ENCODE measurements around the gene MNS1. TPM values are rescaled to one million over a fixed set of nuclear protein-coding genes. Genes with fewer than 3 reads are reported as not detected.
"Not testable (repeated sequence)": the region's sequence is repeated elsewhere in the genome, so short reads cannot be mapped to it uniquely, and the experiment has no call there.

MNS1 gene
- polyA plus RNA-seq, 4 donors, result 0.45 to 4.0 (median 2.7) TPM

- not testable (repeated sequence) for FAIRE-seq; H3K27ac ChIP-seq (ENCODE audit: low read depth in 1 of 3, low read length in 2 of 3); H3K4me1 ChIP-seq (ENCODE audit: control insufficient read depth in 3 of 3, insufficient read depth in 2 of 3, low read depth in 1 of 3, low read length in 2 of 3); H3K4me3 ChIP-seq (ENCODE audit: low read depth in 1 of 3, low read length in 3 of 3); DNase-seq; H3K36me3 ChIP-seq (ENCODE audit: control insufficient read depth in 3 of 3, insufficient read depth in 2 of 3, low read depth in 1 of 3, low read length in 3 of 3); H3K27me3 ChIP-seq (ENCODE audit: control insufficient read depth in 3 of 3, insufficient read depth in 3 of 3, low read length in 3 of 3)
- peaks cover 0 to 10% of the 10 kb centered on the region in 2 donors for H3K9me3 ChIP-seq (ENCODE audit: control insufficient read depth in 2 of 2, insufficient read depth in 1 of 2, low read depth in 1 of 2, low read length in 1 of 2)
- 94 to 98% (median 94%) methylated on average over 3 of the region's 3 CpGs for WGBS, 3 donors
These were observed 67.6 kb downstream of the MNS1 start for GRCh38 chr15:56397325-56397724.

DNA sequence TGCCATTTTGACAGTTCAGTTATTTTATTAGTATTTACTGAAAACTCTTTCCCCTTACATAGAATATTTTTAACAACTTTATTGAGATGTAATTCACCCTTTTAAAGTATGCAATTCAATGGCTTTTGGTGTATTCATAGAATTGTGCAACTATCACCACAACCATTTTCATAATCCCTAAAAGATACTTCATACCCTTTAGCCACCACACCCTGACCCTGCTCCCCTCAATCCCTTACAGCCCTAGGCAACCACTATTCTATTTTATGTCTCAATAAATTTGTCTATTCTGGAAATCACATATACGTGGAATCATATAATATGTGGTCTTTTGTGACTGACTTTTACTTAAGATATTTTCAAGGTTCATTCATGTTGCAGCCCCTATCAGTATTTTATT, 70.0 kb downstream of the MNS1 start:
- Histone ChIP-seq H3K4me3 (ENCODE audit: low read depth in 1 of 3, low read length in 3 of 3) (no peak overlapping the region), H3K27me3 (ENCODE audit: control insufficient read depth in 3 of 3, insufficient read depth in 3 of 3, low read length in 3 of 3) (no peaks in the 10 kb centered on the region), H3K27ac (ENCODE audit: low read depth in 1 of 3, low read length in 2 of 3) (no peak overlapping the region), H3K9me3 (ENCODE audit: control insufficient read depth in 2 of 2, insufficient read depth in 1 of 2, low read depth in 1 of 2, low read length in 1 of 2) (peaks cover 0 to 10% of the 10 kb centered on the region in 2 donors), H3K4me1 (ENCODE audit: control insufficient read depth in 3 of 3, insufficient read depth in 2 of 3, low read depth in 1 of 3, low read length in 2 of 3) (peaks cover 0 to 6% (median 0%) of the 10 kb centered on the region in 3 donors), H3K36me3 (ENCODE audit: control insufficient read depth in 3 of 3, insufficient read depth in 2 of 3, low read depth in 1 of 3, low read length in 3 of 3) (peaks cover 0 to 2% (median 0%) of the 10 kb centered on the region in 3 donors)
- DNase-seq (no peak), FAIRE-seq (no peak)
- WGBS, 3 donors, result 89 to 95% (median 91%) methylated on average over 1 of the region's 1 CpG

DNA sequence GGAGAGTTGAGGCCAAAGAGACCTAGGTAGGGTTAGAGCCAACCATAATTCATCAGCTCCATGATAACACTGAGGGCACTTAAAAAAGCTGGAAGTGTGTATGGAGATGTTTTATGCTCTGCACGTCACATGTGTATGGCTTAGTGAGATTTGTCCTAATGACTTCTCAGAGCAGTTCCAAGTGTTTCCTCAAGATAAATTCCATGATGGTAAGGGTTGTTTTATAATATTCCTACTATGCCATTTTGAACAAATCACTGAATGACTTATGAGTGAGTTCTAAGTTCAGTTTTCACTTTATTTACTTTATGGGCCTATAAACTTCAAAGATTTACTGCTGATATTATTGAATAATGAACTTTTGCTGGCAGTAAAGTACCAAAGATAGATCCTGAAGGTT, 71.7 kb downstream of the MNS1 start:
- no peak overlapping the region for H3K27ac ChIP-seq (ENCODE audit: low read depth in 1 of 3, low read length in 2 of 3)
- H3K4me1 ChIP-seq (ENCODE audit: control insufficient read depth in 3 of 3, insufficient read depth in 2 of 3, low read depth in 1 of 3, low read length in 2 of 3), result peaks cover 0 to 6% (median 0%) of the 10 kb centered on the region in 3 donors
- WGBS, 3 donors, result 10 to 69% (median 45%) methylated on average over 1 of the region's 1 CpG

DNA sequence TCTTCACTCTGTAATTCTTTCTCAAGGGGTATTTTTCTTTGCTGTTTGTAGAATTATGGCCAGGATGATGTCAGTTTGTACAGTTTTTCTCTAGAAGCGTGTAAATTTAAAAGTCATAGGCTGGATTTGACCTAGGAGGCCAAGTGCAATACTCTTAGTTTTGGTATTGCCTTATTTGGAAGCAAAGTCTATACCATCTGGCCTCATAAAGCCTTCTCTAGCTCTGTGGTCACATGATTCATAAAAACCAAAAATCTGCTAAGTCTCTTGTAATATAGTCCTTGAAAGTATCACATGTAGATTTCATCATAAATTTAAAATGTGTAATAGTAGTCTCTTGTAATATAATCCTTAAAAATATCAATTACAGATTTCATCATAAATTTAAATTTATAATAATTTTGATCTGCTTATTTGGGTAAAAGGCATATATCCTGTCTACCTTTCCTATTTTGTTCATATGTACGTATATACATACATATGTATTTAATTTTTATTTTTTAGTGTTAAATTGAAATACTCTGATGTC, 74.1 kb downstream of the MNS1 start:
- H3K27me3 ChIP-seq (ENCODE audit: control insufficient read depth in 3 of 3, insufficient read depth in 3 of 3, low read length in 3 of 3), result no peaks in the 10 kb centered on the region
- H3K4me3 ChIP-seq (ENCODE audit: low read depth in 1 of 3, low read length in 3 of 3), result no peak overlapping the region
- DNase-seq, result no peak
- peaks cover 0 to 6% (median 0%) of the 10 kb centered on the region in 3 donors for H3K4me1 ChIP-seq (ENCODE audit: control insufficient read depth in 3 of 3, insufficient read depth in 2 of 3, low read depth in 1 of 3, low read length in 2 of 3)
- no peaks in the 10 kb centered on the region for H3K9me3 ChIP-seq (ENCODE audit: control insufficient read depth in 2 of 2, insufficient read depth in 1 of 2, low read depth in 1 of 2, low read length in 1 of 2)
- H3K27ac ChIP-seq (ENCODE audit: low read depth in 1 of 3, low read length in 2 of 3), result no peak overlapping the region
- 94 to 98% (median 94%) methylated on average over 2 of the region's 2 CpGs for WGBS, 3 donors
- no peaks in the 10 kb centered on the region for H3K36me3 ChIP-seq (ENCODE audit: control insufficient read depth in 3 of 3, insufficient read depth in 2 of 3, low read depth in 1 of 3, low read length in 3 of 3)
- no peak for FAIRE-seq

More for the DNA sequence above, 71.7 kb downstream of the MNS1 start:
- peaks cover 0 to 2% (median 0%) of the 10 kb centered on the region in 3 donors for H3K36me3 ChIP-seq (ENCODE audit: control insufficient read depth in 3 of 3, insufficient read depth in 2 of 3, low read depth in 1 of 3, low read length in 3 of 3)
- H3K9me3 ChIP-seq (ENCODE audit: control insufficient read depth in 2 of 2, insufficient read depth in 1 of 2, low read depth in 1 of 2, low read length in 1 of 2), result peaks cover 0 to 10% of the 10 kb centered on the region in 2 donors
- peak; percentile 50 to 68 for DNase-seq
- no peak for FAIRE-seq
- H3K27me3 ChIP-seq (ENCODE audit: control insufficient read depth in 3 of 3, insufficient read depth in 3 of 3, low read length in 3 of 3), result no peaks in the 10 kb centered on the region
- no peak overlapping the region for H3K4me3 ChIP-seq (ENCODE audit: low read depth in 1 of 3, low read length in 3 of 3)

- Histone ChIP-seq H3K4me3 (ENCODE audit: low read depth in 1 of 3, low read length in 3 of 3) (no peak overlapping the region), H3K9me3 (ENCODE audit: control insufficient read depth in 2 of 2, insufficient read depth in 1 of 2, low read depth in 1 of 2, low read length in 1 of 2) (no peaks in the 10 kb centered on the region), H3K27ac (ENCODE audit: low read depth in 1 of 3, low read length in 2 of 3) (no peak overlapping the region), H3K4me1 (ENCODE audit: control insufficient read depth in 3 of 3, insufficient read depth in 2 of 3, low read depth in 1 of 3, low read length in 2 of 3) (no peaks in the 10 kb centered on the region), H3K27me3 (ENCODE audit: control insufficient read depth in 3 of 3, insufficient read depth in 3 of 3, low read length in 3 of 3) (no peaks in the 10 kb centered on the region), H3K36me3 (ENCODE audit: control insufficient read depth in 3 of 3, insufficient read depth in 2 of 3, low read depth in 1 of 3, low read length in 3 of 3) (peaks cover 0 to 10% (median 0%) of the 10 kb centered on the region in 3 donors)
- DNase-seq (no peak), FAIRE-seq (no peak)
- WGBS, 3 donors, result 82 to 93% (median 88%) methylated on average over 3 of the region's 3 CpGs
These were observed 79.0 kb downstream of the MNS1 start for GRCh38 chr15:56385908-56386307.

DNA sequence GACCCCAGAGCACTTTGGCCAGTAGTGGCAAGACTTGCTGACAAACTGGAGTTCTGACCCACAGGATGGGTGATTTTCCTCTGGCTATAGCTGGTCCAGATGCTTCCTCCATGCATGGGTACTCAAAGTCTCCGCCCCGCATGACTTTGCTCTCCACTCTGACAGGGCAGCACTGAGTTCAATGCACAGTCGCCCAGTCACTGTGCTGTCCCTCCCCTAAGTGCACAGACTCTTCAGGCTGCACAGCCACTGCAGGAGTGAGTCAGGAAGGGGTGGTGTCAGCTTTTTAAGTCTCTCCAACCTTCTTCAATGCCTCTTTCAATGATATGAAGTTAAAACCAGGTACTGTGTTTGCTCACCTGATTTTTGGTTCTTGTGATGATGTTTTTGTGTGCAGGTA, 81.9 kb downstream of the MNS1 start:
- no peak for FAIRE-seq
- Histone ChIP-seq H3K27me3 (ENCODE audit: control insufficient read depth in 3 of 3, insufficient read depth in 3 of 3, low read length in 3 of 3) (no peaks in the 10 kb centered on the region), H3K36me3 (ENCODE audit: control insufficient read depth in 3 of 3, insufficient read depth in 2 of 3, low read depth in 1 of 3, low read length in 3 of 3) (peaks cover 0 to 10% (median 0%) of the 10 kb centered on the region in 3 donors), H3K27ac (ENCODE audit: low read depth in 1 of 3, low read length in 2 of 3) (no peak overlapping the region), H3K4me3 (ENCODE audit: low read depth in 1 of 3, low read length in 3 of 3) (no peak overlapping the region), H3K4me1 (ENCODE audit: control insufficient read depth in 3 of 3, insufficient read depth in 2 of 3, low read depth in 1 of 3, low read length in 2 of 3) (no peaks in the 10 kb centered on the region), H3K9me3 (ENCODE audit: control insufficient read depth in 2 of 2, insufficient read depth in 1 of 2, low read depth in 1 of 2, low read length in 1 of 2) (peaks cover 0 to 3% of the 10 kb centered on the region in 2 donors)
- 85 to 95% (median 95%) methylated on average over 3 of the region's 3 CpGs for WGBS, 3 donors
- DNase-seq, result no peak

Other genes with a start within 250 kb of the MNS1 start
- 10 to 100 TPM in 1 of 4 donors, 1 to 10 TPM in 3; 1.4 to 12.8 (median 3.0) TPM for gene RFX7, start 221.3 kb downstream of the MNS1 start, polyA plus RNA-seq
- gene TEX9, start 99.7 kb downstream of the MNS1 start, polyA plus RNA-seq, result 1 to 10 TPM; 1.4 to 8.9 (median 7.0) TPM